HG02678 (cell line): ENCODE measurements around the gene DCAF7.

Experiments
- ATAC-seq: cut with Tn5 transposase; IDR thresholded peaks from one replicate; pipeline ENCODE4 v1.9.1; 2021; ENCODE audit warnings: mild to moderate bottlenecking, moderate library complexity; ENCODE audit not compliant: unreplicated experiment

Gene DCAF7, protein sequence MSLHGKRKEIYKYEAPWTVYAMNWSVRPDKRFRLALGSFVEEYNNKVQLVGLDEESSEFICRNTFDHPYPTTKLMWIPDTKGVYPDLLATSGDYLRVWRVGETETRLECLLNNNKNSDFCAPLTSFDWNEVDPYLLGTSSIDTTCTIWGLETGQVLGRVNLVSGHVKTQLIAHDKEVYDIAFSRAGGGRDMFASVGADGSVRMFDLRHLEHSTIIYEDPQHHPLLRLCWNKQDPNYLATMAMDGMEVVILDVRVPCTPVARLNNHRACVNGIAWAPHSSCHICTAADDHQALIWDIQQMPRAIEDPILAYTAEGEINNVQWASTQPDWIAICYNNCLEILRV

GRCh38 chr17:63549946-63550816, at the start of gene DCAF7:
DCAF7 (plus strand) TSS chr17:63550477; CDS start chr17:63550678, 201 bp downstream.
- ATAC-seq = peak; percentile 93

DNA sequence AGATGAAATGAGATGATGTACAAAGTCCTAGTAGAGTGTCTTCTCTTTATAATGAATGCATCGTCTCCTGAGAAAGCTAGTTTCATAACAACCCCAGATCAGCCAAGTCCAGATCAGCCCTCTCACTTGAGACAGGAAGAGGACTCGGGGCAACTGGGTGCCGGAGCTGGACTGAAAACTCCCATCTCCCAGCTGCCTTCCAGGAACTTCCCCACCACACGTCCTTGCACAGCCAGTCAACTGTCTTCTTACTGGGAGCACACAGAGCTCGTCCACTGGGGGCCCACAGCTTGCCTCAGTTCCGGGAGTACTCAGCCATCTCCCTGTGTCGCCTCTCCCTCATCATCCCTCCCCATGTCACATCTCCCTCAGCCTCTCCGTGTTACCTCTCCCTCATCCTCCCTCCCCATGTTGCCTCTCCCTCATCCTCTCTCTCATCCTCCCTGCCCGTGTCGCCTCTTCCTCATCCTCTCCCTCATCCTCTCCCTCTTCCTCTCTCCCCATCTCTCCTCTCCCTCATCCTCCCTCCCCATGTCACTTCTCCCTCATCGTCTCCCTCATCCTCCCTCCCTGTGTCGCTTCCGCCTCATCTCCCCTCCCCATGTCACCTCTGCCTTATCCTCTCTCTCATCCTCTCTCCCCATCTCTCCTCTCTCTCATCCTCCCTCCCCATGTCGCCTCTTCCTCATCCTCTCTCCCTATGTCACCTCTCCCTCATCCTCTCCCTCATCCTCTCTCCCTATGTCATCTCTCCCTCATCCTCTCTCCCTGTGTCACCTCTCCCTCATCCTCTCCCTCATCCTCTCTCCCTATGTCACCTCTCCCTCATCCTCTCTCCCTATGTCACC, 49.5 kb upstream of the DCAF7 start:
- ATAC-seq = no peak

- no peak for ATAC-seq
These were observed 47.0 kb upstream of the DCAF7 start for GRCh38 chr17:63503341-63503705.

GRCh38 chr17:63504261-63504660, 46.0 kb upstream of the DCAF7 start:
- no peak for ATAC-seq

DNA sequence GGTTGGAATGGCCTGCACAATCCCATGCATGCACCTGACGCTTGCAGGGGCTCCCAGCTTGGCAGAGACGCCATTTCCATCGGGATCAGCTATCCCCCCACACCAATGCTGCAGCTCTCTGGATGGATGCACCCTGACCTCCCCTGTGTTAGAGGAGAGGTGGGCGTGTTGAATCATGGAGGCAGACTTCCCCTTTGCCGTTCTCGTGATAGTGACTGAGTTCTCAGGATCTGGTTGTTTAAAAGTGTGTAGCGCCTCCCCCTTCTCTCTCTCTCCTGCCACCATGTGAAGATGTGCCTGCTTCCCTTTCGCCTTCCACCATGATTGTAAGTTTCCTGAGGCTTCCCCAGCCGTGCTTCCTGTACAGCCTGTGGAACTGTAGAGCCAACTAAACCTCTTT, 44.9 kb upstream of the DCAF7 start:
- ATAC-seq = no peak

- no peak for ATAC-seq
These were observed 43.6 kb upstream of the DCAF7 start for GRCh38 chr17:63506627-63507026.

DNA sequence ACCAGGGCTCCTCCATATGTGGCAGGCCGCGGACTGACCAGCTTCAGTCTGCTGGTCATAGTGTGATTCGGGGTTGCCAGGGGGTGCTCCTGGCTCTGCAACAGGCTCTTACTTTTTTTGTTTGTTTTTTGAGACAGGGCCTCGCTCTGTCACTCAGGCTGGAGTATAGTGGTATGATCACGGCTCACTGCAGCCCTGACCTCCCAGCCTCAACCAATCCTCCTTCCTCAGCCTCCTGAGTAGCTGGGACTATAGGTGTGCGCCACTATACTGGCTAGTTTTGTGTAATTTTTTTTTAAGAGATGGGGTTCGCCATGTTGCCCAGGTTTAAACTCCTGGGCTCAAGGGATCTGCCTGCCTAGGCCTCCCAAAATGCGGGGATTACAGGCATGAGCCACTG, 38.9 kb upstream of the DCAF7 start:
- ATAC-seq = no peak

GRCh38 chr17:63512388-63512787, 37.9 kb upstream of the DCAF7 start:
- no peak for ATAC-seq

GRCh38 chr17:63512896-63513644, 37.2 kb upstream of the DCAF7 start:
- no peak for ATAC-seq

- ATAC-seq = no peak
These were observed 35.8 kb upstream of the DCAF7 start for GRCh38 chr17:63514477-63514876.

DNA sequence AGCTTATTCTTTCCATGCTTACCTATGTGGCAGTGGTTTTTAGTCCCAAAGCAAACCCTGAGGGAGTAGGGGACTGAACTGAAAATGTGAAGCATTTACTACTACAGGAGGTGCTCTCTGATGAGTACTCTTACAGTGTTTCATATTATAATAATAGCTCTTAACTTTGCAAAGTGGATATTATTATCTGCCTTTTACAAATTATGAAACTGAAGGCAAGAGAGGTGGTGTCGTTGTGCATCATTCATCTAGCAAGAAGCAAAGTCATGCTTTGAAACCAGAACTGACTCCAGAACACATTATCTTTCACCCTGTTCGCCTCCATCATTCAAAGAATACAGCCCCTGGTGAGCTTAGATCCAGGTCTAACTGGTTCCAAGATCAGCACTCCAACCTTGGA, 35.3 kb upstream of the DCAF7 start:
- ATAC-seq = no peak

- ATAC-seq = no peak
These were observed 34.9 kb upstream of the DCAF7 start for GRCh38 chr17:63515426-63515825.

DNA sequence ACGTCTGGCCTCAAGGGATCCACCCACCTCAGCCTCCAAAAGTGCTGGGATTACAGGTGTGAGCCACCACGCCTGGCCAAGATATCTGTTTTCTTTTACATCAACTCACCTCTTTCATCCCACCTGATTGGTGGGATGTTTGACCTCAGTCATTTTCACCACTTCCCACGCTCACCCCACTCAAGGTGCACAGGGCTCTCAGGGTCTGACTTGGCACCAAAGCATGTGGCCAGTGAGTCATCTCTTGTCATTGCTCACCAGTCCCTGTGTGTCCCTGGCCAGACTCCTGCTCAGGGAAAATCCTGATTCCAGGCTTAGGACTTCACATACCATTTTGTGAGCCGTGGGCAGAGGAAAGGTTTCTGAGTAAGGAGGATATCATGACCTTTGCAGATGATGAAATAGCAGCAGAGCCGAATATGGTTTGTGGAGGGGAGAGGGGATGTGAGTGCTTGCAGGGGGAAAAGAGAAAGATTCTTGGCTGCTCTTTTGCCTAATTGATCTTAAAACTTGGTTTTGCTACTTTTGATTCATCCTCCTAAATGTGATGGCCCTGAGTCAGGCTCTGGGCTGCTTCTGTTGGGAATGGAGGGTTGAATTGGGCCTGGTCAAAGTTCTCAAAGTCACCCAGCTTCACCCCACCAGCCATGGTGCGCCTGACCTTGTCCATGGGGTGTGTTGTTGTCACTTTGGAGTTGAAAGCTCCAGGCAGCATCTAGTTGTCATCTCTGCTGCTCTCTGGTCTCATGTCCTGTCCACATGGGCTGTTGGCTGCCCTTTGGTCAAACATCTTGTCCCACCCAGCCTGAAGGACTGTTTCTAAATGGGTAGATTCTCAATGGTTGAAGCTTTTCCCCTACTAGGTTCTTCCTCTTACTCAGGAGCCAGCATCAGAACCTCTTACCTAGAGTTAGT, 33.1 kb upstream of the DCAF7 start:
- ATAC-seq = no peak

GRCh38 chr17:63517825-63518534, 32.3 kb upstream of the DCAF7 start:
- ATAC-seq = no peak

GRCh38 chr17:63519116-63519881, 31.0 kb upstream of the DCAF7 start:
- no peak for ATAC-seq

GRCh38 chr17:63519972-63520882, 30.1 kb upstream of the DCAF7 start:
- no peak for ATAC-seq

DNA sequence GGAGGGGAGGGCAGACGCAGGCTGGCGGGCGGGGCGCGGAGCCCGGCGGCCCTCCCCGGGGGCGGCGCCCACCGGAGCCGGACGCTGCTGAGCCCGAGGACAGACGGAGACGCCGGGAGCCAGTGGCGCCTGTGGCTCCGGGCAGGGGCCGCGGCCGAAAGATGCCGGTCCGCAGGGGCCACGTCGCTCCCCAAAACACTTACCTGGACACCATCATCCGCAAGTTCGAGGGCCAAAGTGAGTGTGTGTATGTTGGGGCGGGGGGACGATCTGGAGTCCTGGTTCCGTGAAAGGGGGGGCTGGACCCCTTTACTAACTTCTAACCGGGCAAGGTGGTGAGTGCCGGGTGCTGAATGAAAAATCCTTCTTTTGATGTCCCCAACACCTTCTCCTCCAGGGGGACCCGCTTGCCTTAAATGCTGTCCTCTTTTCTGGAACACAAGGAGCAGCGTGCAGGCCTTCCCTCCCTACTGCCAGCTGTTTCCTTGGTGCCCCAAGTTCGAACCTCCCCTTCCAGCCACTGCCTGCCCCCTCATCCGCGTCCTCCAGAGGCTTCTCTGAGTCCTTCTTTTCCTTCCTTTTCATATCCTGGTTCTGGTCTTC, 26.9 kb upstream of the DCAF7 start, which contains the start of gene KCNH6:
TSS of gene KCNH6 (plus strand) at position 106 of the 603 bp plus-strand sequence. CDS start at position 162, 56 bp downstream.
- no peak for ATAC-seq
